Stimulated activated CD4-positive, alpha-beta T cell treated with anti-CD3 and anti-CD28 coated beads, Interleukin-15, amount 100 ng/mL, for 48 hours (primary cell): ENCODE results near the gene NPHP1.
"Not testable (repeated sequence)": the region's sequence is repeated elsewhere in the genome, so short reads cannot be mapped to it uniquely, and the experiment has no call there.

Experiments used
- DNase-seq, 2 donors: peaks; one replicate each; pipeline ENCODE4 v3.0.0-alpha.2; 2020; ENCODE audit warnings: low read depth in 2 of 2

Gene NPHP1

GRCh38 chr2:110204408-110205385 is at the start of gene NPHP1:
NPHP1 (minus strand) TSS chr2:110205013; CDS start chr2:110204968, 45 bp downstream.
- peak; percentile 62 to 73 for DNase-seq

DNA sequence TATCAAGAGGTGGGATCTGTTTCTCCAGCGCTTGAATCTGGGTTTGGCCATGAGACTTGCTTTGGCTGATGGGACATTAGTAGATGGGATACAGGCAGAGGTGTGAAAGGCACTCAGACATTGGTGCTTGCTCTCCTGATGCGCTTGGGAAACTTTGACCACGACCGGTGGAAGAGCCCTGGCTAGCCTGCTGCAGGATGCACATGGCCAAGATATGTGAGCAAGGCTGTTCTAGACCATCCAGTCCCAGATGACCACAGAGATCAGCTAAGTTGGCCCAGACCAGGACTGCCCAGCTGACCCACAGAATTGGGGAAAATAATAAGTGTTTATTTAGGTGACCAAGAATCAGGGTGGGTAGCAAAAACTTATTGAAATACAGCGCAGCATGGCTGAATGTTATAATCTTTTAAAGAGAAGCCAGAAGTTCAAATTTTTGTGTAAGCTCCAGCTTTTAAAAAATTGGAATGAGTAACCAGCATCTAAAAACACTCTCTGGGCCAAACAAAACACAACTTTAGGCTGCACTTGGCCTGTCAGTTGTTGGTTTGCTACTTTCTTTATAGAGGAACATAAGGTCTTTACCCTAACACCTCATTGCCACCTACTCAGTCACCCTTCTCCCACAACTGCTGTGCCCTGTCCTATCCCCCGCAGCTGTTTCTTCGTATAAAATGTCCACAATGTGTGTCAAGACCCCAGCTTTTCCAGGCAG is 43.4 kb upstream of the NPHP1 start:
- DNase-seq, result not testable (repeated sequence)

GRCh38 chr2:110245488-110246435 is 40.9 kb upstream of the NPHP1 start:
- not testable (repeated sequence) for DNase-seq

DNA sequence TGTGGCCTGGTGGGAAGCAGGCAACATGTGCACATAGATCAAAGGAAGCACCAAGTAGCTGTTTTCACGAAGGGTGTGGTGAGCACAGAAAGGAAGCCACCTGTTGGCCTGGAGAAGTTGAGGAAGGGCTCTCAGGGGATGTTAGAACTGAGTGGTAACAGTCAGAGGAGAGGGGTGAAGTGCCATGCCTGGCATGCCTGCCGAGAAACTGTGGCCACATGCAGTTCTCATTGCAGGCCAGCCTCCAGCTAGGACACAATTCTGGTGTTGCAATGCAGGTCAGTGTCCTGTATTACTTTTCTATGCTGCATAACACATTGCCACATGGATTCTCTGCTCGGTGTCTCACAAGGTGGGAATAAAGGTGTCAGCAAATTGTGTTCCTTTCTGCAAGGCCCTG is 38.5 kb upstream of the NPHP1 start:
- not testable (repeated sequence) for DNase-seq

DNA sequence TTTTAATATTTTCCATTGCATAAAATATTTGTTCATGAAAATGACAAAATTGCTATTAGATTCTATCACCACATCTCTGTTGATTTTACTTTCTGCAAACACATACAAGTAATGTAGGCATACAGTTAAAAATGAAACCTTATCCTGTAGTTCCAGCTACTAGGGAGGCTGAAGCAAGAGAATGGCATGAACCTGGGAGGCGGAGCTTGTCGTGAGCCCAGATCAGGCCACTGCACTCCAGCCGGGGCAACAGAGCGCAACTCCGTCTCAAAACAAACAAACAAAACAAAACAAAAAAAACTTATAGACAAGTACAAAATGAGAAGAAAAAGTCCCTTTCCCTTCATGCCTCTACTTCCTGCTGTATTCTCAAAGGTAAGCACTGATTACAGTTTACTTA is 29.7 kb upstream of the NPHP1 start:
- not testable (repeated sequence) for DNase-seq

DNA sequence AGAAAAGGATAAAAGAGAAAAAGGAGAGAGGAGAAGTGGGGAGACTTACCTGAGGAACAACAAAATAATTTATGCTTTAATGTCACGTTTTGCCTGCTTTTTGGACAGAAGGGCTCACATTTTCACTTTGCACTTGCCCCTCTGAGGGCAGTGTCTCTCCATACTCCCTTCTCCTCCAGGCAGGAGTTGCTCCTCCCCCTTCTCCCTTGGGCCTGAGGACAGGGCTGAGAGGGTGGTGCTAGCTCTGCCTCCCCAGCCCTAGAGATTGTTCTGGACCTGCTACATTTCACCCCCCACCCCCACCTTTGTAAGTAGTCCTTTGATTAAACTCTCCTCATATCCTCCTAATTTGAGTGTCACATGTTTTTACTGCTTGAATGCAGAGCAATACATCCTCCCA is 25.1 kb upstream of the NPHP1 start:
- not testable (repeated sequence) for DNase-seq

- not testable (repeated sequence) for DNase-seq
These were observed 17.8 kb upstream of the NPHP1 start for GRCh38 chr2:110222626-110223025.

- no peak for DNase-seq
These were observed 17.1 kb upstream of the NPHP1 start for GRCh38 chr2:110221938-110222337.

- no peak for DNase-seq
These were observed 15.4 kb upstream of the NPHP1 start for GRCh38 chr2:110220190-110220564.

DNA sequence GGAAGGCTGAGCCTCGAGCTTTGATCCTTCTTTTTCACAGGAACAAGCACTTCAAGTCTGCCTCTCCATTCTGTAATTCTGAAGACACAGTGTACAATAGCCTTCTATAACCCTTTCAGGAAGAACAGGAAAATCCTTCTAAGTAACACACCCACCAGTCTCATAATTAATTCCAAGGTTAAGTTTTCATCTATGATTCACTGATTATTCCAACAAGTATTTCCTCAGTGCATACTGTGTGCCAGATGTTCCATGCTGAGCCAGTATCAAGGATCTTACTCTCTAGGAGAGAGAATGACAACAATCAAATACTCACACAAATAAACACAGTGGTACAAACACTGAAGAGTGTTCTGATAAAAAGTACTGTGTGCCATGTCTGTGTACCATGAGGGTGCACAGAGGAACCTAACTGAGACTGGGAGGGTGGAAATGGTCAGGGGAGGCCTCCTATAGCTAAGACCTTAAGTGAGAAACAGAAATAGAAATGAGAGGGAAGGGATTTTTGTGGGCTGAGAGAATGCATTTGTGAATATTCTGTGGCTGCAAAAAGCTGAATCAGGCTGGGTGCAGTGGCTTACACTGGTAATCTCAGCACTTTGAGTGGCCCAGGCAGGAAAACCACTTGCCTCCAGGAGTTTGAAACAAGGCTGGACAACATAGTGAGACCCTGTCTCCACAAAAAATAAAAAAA is 14.8 kb upstream of the NPHP1 start:
- no peak for DNase-seq

- DNase-seq, result not testable (repeated sequence)
These were observed 14.1 kb upstream of the NPHP1 start for GRCh38 chr2:110218889-110219288.

- DNase-seq, result no peak
These were observed 12.0 kb upstream of the NPHP1 start for GRCh38 chr2:110216803-110217202.

DNA sequence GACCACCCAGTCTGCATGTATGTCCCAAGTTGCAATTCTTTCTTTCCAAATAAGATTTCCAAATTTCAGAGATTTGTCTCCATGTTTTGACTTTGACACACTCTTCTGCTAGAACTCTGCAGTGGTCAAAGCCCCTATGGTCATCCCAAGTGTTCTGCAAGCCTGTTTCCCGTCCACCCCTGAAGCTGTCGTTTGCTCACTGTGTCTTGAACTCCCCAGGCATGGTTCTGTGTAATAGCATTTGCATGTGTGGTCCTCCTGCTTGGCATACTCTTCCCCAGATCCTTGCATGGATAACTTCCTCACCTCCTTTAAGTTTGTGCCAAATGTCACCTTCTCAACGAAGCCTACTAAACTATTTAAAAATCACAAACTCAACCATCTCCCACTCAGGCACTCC is 11.4 kb upstream of the NPHP1 start:
- no peak for DNase-seq

- no peak for DNase-seq
These were observed 10.8 kb upstream of the NPHP1 start for GRCh38 chr2:110215566-110216158.

GRCh38 chr2:110215091-110215490 is 10.3 kb upstream of the NPHP1 start:
- no peak for DNase-seq

GRCh38 chr2:110213522-110213921 is 8.7 kb upstream of the NPHP1 start:
- DNase-seq, result not testable (repeated sequence)

DNA sequence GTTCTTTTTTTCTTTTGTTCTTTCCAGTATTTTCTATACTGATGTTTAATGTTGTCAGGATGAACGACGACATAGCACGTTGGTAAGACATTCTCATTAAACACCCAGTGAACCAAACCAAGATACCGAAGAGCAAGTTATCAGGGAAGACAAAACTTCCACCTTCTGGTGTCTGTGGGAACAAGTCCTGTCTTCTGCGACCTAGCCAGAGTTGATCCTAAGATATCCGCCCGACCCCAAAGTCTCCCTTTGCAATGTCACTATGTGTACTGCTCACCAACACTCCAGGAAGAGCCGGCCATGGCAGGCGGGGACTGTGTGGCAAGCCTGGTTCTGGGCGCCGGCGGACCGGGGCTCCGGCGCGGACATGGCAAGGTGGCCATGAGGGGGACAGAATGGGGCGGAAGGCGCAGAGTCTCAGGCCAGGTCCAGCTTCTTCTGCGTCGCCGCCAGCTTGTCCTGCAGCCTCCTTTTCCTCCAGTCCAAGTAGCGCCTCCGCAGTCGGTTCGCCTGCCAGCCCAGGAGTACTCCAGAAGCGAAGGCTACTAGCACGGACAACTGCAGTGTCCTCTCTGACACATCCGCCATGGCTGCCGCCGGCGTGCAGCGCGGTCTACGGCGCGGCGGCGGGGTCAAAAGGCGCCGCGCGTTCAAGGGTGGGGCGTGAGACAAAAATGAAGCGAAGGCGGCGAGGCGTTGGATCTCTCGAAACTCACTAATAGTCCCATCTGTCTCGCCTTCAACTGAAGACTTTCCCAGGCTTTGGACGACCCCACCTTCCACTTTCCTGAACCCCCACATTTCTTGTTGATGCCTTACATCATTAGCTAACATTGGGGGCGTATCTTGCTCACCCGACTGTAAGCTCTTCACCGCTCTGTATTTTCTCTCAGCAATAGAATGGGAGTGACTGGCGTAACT is 7.4 kb upstream of the NPHP1 start, which contains the start of gene MTLN:
TSS of gene MTLN (minus strand) at position 610 of the 921 bp plus-strand sequence. CDS start at position 588, 22 bp downstream.
- DNase-seq, result peak; percentile 19 to 57

- DNase-seq, result no peak
These were observed 1.0 kb upstream of the NPHP1 start for GRCh38 chr2:110205660-110206455.
